HG02588 (cell line): ENCODE data around the gene S100A5.
"Not testable (repeated sequence)": the region's sequence is repeated elsewhere in the genome, so short reads cannot be mapped to it uniquely, and the experiment has no call there.

Source experiments
- ATAC-seq: cut with Tn5 transposase; IDR thresholded peaks from one replicate; pipeline ENCODE4 v1.9.1; 2021; ENCODE audit warnings: mild to moderate bottlenecking, moderate library complexity; ENCODE audit not compliant: unreplicated experiment

S100A5 gene

GRCh38 chr1:153535242-153536011 is 5.3 kb downstream of the S100A5 start, which contains the start of gene S100A6:
Gene S100A6, minus strand, starts transcription at chr1:153535991. Its CDS starts 652 bp downstream, at chr1:153535339.
- no peak for ATAC-seq

GRCh38 chr1:153534925-153535241 is 5.9 kb downstream of the S100A5 start:
- no peak for ATAC-seq

GRCh38 chr1:153534226-153534924 is 6.4 kb downstream of the S100A5 start:
- ATAC-seq: no peak

- no peak for ATAC-seq
Observed at GRCh38 chr1:153533689-153534201, 7.0 kb downstream of the S100A5 start.

- no peak for ATAC-seq
Observed at GRCh38 chr1:153532769-153533599, 7.8 kb downstream of the S100A5 start.

GRCh38 chr1:153532181-153532580 is 8.6 kb downstream of the S100A5 start:
- no peak for ATAC-seq

- no peak for ATAC-seq
Observed at GRCh38 chr1:153531638-153532037, 9.1 kb downstream of the S100A5 start.

- no peak for ATAC-seq
Observed at GRCh38 chr1:153527683-153528040, 13.1 kb downstream of the S100A5 start.

- no peak for ATAC-seq
Observed at GRCh38 chr1:153527023-153527682, 13.6 kb downstream of the S100A5 start.

GRCh38 chr1:153526132-153526543 is 14.6 kb downstream of the S100A5 start:
- ATAC-seq: no peak

- ATAC-seq: no peak
Observed at GRCh38 chr1:153525088-153525728, 15.5 kb downstream of the S100A5 start.

GRCh38 chr1:153522353-153523048 is 18.2 kb downstream of the S100A5 start:
- ATAC-seq: not testable (repeated sequence)

- not testable (repeated sequence) for ATAC-seq
Observed at GRCh38 chr1:153521808-153522207, 18.9 kb downstream of the S100A5 start.

- ATAC-seq: no peak
Observed at GRCh38 chr1:153520818-153521476, 19.8 kb downstream of the S100A5 start.

- not testable (repeated sequence) for ATAC-seq
Observed at GRCh38 chr1:153520137-153520691, 20.5 kb downstream of the S100A5 start.

- ATAC-seq: no peak
Observed at GRCh38 chr1:153519242-153519641, 21.5 kb downstream of the S100A5 start.

- ATAC-seq: no peak
Observed at GRCh38 chr1:153515504-153516394, 25.0 kb downstream of the S100A5 start.

- no peak for ATAC-seq
Observed at GRCh38 chr1:153513666-153514065, 27.1 kb downstream of the S100A5 start.
